Measurements from ENCODE around the gene PABPC1L. TPM values are rescaled to one million over a fixed set of nuclear protein-coding genes. Genes with fewer than 3 reads are reported as not detected.
A peak's percentile ranks its signal among the peaks of the same experiment; 100 is the strongest.

The PABPC1L gene
- total and polyA plus RNA-seq, 2 of the 13 experiments (the other 11 are each of a cell fraction or from before 2014, with no cell fraction given) = 30.8 to 252 TPM

GRCh38 chr20:44942264-44942973, 32.6 kb downstream of the PABPC1L start (continued):
- TF ChIP-seq, protein P1, sequence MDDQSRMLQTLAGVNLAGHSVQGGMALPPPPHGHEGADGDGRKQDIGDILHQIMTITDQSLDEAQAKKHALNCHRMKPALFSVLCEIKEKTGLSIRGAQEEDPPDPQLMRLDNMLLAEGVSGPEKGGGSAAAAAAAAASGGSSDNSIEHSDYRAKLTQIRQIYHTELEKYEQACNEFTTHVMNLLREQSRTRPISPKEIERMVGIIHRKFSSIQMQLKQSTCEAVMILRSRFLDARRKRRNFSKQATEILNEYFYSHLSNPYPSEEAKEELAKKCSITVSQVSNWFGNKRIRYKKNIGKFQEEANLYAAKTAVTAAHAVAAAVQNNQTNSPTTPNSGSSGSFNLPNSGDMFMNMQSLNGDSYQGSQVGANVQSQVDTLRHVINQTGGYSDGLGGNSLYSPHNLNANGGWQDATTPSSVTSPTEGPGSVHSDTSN (CRISPR knock-in tag; IDR thresholded peaks at IDR 0.05; ENCODE audit: borderline replicate concordance) = no peak
- no peak for TF ChIP-seq AHDC1 (CRISPR knock-in tag; IDR thresholded peaks at IDR 0.05; ENCODE audit: borderline replicate concordance)
- no peak for TF ChIP-seq RNF219 (CRISPR knock-in tag; IDR thresholded peaks at IDR 0.05)
- no peak for TF ChIP-seq ZZZ3 (CRISPR knock-in tag; IDR thresholded peaks at IDR 0.05; ENCODE audit: borderline replicate concordance)
- TF ChIP-seq, protein P2, sequence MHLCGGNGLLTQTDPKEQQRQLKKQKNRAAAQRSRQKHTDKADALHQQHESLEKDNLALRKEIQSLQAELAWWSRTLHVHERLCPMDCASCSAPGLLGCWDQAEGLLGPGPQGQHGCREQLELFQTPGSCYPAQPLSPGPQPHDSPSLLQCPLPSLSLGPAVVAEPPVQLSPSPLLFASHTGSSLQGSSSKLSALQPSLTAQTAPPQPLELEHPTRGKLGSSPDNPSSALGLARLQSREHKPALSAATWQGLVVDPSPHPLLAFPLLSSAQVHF (CRISPR knock-in tag; IDR thresholded peaks at IDR 0.05) = no peak
- no peak for TF ChIP-seq ZNF75D (CRISPR knock-in tag; IDR thresholded peaks at IDR 0.05; ENCODE audit: borderline replicate concordance)
- TF ChIP-seq, protein P3, sequence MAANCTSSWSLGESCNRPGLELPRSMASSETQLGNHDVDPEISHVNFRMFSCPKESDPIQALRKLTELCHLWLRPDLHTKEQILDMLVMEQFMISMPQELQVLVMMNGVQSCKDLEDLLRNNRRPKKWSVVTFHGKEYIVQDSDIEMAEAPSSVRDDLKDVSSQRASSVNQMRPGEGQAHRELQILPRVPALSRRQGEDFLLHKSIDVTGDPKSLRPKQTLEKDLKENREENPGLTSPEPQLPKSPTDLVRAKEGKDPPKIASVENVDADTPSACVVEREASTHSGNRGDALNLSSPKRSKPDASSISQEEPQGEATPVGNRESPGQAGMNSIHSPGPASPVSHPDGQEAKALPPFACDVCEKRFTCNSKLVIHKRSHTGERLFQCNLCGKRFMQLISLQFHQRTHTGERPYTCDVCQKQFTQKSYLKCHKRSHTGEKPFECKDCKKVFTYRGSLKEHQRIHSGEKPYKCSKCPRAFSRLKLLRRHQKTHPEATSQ (CRISPR knock-in tag; IDR thresholded peaks at IDR 0.05; ENCODE audit: borderline replicate concordance) = 0 out of 2 replicates have a peak, but pooled peaks have one; percentile 22
- TF ChIP-seq SRSF9 (IDR thresholded peaks at IDR 0.05; ENCODE audit: borderline replicate concordance, insufficient read depth, low read depth, low read length, poor library complexity, severe bottlenecking) = no peak
- no peak for TF ChIP-seq NFRKB (IDR thresholded peaks at IDR 0.05)
- TF ChIP-seq ZNF670 (CRISPR knock-in tag; IDR thresholded peaks at IDR 0.05; ENCODE audit: borderline replicate concordance) = no peak
- no peak for TF ChIP-seq SETDB1 (CRISPR knock-in tag; IDR thresholded peaks at IDR 0.05; ENCODE audit: borderline replicate concordance)
- no peak for TF ChIP-seq IKZF1 (IDR thresholded peaks at IDR 0.05)
- TF ChIP-seq POLR2A (IDR thresholded peaks at IDR 0.05; ENCODE audit: insufficient read depth in 1 of 2, low read depth in 2 of 2, low read length in 2 of 2) = 0 out of 4 replicates have a peak, but pooled peaks of 1 of the 2 experiments have one; percentile 38
- TF ChIP-seq, protein P4, sequence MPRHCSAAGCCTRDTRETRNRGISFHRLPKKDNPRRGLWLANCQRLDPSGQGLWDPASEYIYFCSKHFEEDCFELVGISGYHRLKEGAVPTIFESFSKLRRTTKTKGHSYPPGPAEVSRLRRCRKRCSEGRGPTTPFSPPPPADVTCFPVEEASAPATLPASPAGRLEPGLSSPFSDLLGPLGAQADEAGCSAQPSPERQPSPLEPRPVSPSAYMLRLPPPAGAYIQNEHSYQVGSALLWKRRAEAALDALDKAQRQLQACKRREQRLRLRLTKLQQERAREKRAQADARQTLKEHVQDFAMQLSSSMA (CRISPR knock-in tag; IDR thresholded peaks at IDR 0.05) = no peak
- peak; percentile 43; the same call in 1 of the 2 replicates for TF ChIP-seq NRL (CRISPR knock-in tag; IDR thresholded peaks at IDR 0.05; ENCODE audit: borderline replicate concordance)
- peak; percentile 49; the same call in 1 of the 2 replicates for TF ChIP-seq GATAD1 (CRISPR knock-in tag; IDR thresholded peaks at IDR 0.05)

Measured in HepG2 (cell line).